HepG2 (cell line): ENCODE data around the gene KRTAP20-4. TPM values are rescaled to one million over a fixed set of nuclear protein-coding genes. Genes with fewer than 3 reads are reported as not detected.

Experiments
- ATAC-seq: fragments of 200-7000 bp; cut with Tn5 transposase; 3 replicates; pipeline ENCODE4 v1.9.1; 2020; ENCODE audit warnings: mild to moderate bottlenecking, moderate library complexity
- BruUV-seq: library from RNA; stranded (reverse); fragments of 400-500 nt; replicated peaks from 2 replicates; lab custom pipeline; 2021; lab: Mats Ljungman, UMichigan
- CTCF ChIA-PET: fragments of 300-600 bp; formaldehyde crosslinking; extraction: SDS; loops from one replicate; lab custom pipeline; 2021; ENCODE audit warnings: low total read pairs, inconsistent platforms, low intra/inter-chr PET ratio; lab: Yijun Ruan, JAX
- POLR2A ChIA-PET: fragments of 350-600 bp; sonication (Branson Sonifier 250); formaldehyde crosslinking; loops from one replicate; lab custom pipeline; 2020; ENCODE audit warnings: antibody characterized with exemption, inconsistent platforms; lab: Yijun Ruan, JAX
- DNase-seq: peaks from one replicate; pipeline ENCODE4 v3.0.0-alpha.2; 2015; ENCODE audit warnings: low spot score
- FAIRE-seq: peaks from 3 replicates; lab custom pipeline; 2011; peaks lifted over from hg19 to GRCh38; lab: Jason Lieb, UNC
- H2AFZ ChIP-seq: one replicate; pipeline ENCODE4 v1.6.1; 2011; ENCODE audit warnings: low read length, inconsistent platforms
- H3K27ac ChIP-seq: fragments of 300-600 bp; 3 replicates; pipeline ENCODE4 v1.8.0; 2011; ENCODE audit warnings: mixed run types, mild to moderate bottlenecking, mixed read lengths, low read length, inconsistent platforms; ENCODE audit not compliant: insufficient read depth; ENCODE audit errors: extremely low read length
- H3K27me3 ChIP-seq, 2 experiments: fragments of 200-600 bp in 1 of 2; 2 replicates in 1 of 2; 3 replicates in 1 of 2; pipeline versions ENCODE4 v1.6.0 to v1.8.0; 2011; ENCODE audit warnings: low read length in 2 of 2, mild to moderate bottlenecking in 2 of 2, moderate library complexity in 2 of 2, inconsistent platforms in 1 of 2; ENCODE audit not compliant: insufficient read depth in 2 of 2, control insufficient read depth in 1 of 2
- H3K36me3 ChIP-seq, 2 experiments: fragments of 200-600 bp in 1 of 2; replicated peaks in 1 of 2; 2 replicates in 1 of 2; 3 replicates in 1 of 2; pipeline versions ENCODE4 v1.5.1 to v1.8.0; 2011; ENCODE audit warnings: low read length in 2 of 2, inconsistent platforms in 1 of 2; ENCODE audit not compliant: insufficient read depth in 2 of 2, control insufficient read depth in 1 of 2
- H3K4me1 ChIP-seq: 2 replicates; pipeline ENCODE4 v1.5.1; 2012; ENCODE audit warnings: low read length, inconsistent platforms; ENCODE audit not compliant: insufficient read depth
- H3K4me2 ChIP-seq: 2 replicates; pipeline ENCODE4 v1.6.0; 2011; ENCODE audit warnings: low read depth, low read length, inconsistent platforms
- H3K4me3 ChIP-seq, 3 experiments: fragments of 200-600 bp in 1 of 3; sonication (generic), shearing (Covaris generic) in 1 of 3; replicated peaks in 1 of 3; 2 replicates each; pipeline ENCODE4 v1.5.1; 2011 to 2016; ENCODE audit warnings: low read length in 3 of 3, inconsistent platforms in 2 of 3, low read depth in 2 of 3, mild to moderate bottlenecking in 2 of 3, control low read depth in 1 of 3, mixed read lengths in 1 of 3; ENCODE audit not compliant: insufficient read depth in 1 of 3
- H3K79me2 ChIP-seq: one replicate; pipeline ENCODE4 v1.6.1; 2011; ENCODE audit warnings: low read length, inconsistent platforms; ENCODE audit not compliant: insufficient read depth
- H3K9ac ChIP-seq: 2 replicates; pipeline ENCODE4 v1.6.0; 2011; ENCODE audit warnings: mild to moderate bottlenecking, low read depth, low read length, inconsistent platforms; ENCODE audit not compliant: insufficient read depth
- H3K9me3 ChIP-seq: 2 replicates; pipeline ENCODE4 v1.5.1; 2012; ENCODE audit warnings: mild to moderate bottlenecking, low read length
- H4K20me1 ChIP-seq: 2 replicates; pipeline ENCODE4 v1.6.0; 2011; ENCODE audit warnings: inconsistent platforms, mild to moderate bottlenecking, low read length, moderate library complexity; ENCODE audit not compliant: insufficient read depth
- POLR2AphosphoS2 ChIP-seq: IDR thresholded peaks from 2 replicates; pipeline ENCODE4 v1.6.1; 2011; ENCODE audit warnings: low read depth, low read length, improper control_type of control experiment
- ZFP36L1 ChIP-seq: sonication (generic); formaldehyde crosslinking; IDR thresholded peaks from 2 replicates; pipeline ENCODE4 v1.8.0; 2022; ENCODE audit warnings: mild to moderate bottlenecking, missing genetic modification reagents, moderate library complexity
- ZNF34 ChIP-seq: sonication (generic); formaldehyde crosslinking; IDR thresholded peaks from 2 replicates; pipeline ENCODE4 v1.4.0; 2020; ENCODE audit warnings: mild to moderate bottlenecking, missing genetic modification reagents, borderline replicate concordance
- ZNF496 ChIP-seq: sonication (generic); formaldehyde crosslinking; IDR thresholded peaks from 2 replicates; pipeline ENCODE4 v1.8.1; 2023; ENCODE audit warnings: mild to moderate bottlenecking, moderate library complexity, missing genetic modification reagents; ENCODE audit not compliant: insufficient replicate concordance
- in situ Hi-C: cut with HindIII; loops from 2 replicates; pipeline ENCODE4 v1.10.0; 2017; ENCODE audit warnings: low pct_unique_long_range_greater_than_20kb; ENCODE audit not compliant: extremely low pct_ligation_motif_present
- intact Hi-C: fragments of 100-400 bp; cut with micrococcal nuclease; formaldehyde crosslinking; loops from one replicate; pipeline ENCODE4 v1.10.0; 2022; ENCODE audit not compliant: unreplicated experiment
- polyA plus RNA-seq, 8 experiments: library from polyadenylated mRNA; depleted of rRNA in 3 of 8; stranded (reverse) in 7 of 8; unstranded in 1 of 8; fragments of >200 nt; fragmentation: Illumina TruSeq in 4 of 8; extraction: Trizol in 4 of 8; gene quantifications; 2 replicates each; pipeline versions ENCODE4 v1.2.1 to v1.2.3, GENCODE V29; 2011 to 2016; ENCODE audit warnings: low read depth in 4 of 8, missing spikeins in 1 of 8, mixed read lengths in 1 of 8; ENCODE audit not compliant: insufficient read depth in 1 of 8
- total RNA-seq, 5 experiments: library from RNA; depleted of rRNA; stranded (reverse); fragments of >200 nt; fragmentation: Illumina TruSeq; extraction: Trizol; gene quantifications; 2 replicates each; pipeline ENCODE4 v1.2.3, GENCODE V29; 2016; ENCODE audit warnings: low read depth in 1 of 5
- TF ChIP-seq, protein P1 (sequence below): sonication (generic); formaldehyde crosslinking; IDR thresholded peaks from 2 replicates; pipeline ENCODE4 v1.4.0; 2020; ENCODE audit warnings: mild to moderate bottlenecking, missing genetic modification reagents
- TF ChIP-seq, protein P2 (sequence below): sonication (generic); formaldehyde crosslinking; conservative IDR thresholded peaks from 2 replicates; pipeline ENCODE4 v1.4.0; 2020; ENCODE audit warnings: mild to moderate bottlenecking, missing genetic modification reagents, moderate library complexity

KRTAP20-4 gene
- total and polyA plus RNA-seq, 2 of the 13 experiments (the other 11 are each of a cell fraction or from before 2014, with no cell fraction given): not detected

GRCh38 chr21:30590297-30590696, 30.1 kb upstream of the KRTAP20-4 start, which contains the start of gene KRTAP22-2:
KRTAP22-2 (minus strand) TSS chr21:30590397.
- Histone ChIP-seq H3K27ac (no peak within 1 kb of the TSS), H4K20me1 (no peaks in the 10 kb centered on the region), H3K4me1 (no peaks in the 10 kb centered on the region), H3K4me2 (no peak within 1 kb of the TSS), H2AFZ (no peak within 1 kb of the TSS), H3K27me3 (no peaks in the 10 kb centered on the region), H3K9me3 (peaks cover 82% of the 10 kb centered on the region), H3K79me2 (no peaks in the 10 kb centered on the region), H3K4me3 (no peak within 1 kb of the TSS), H3K36me3 (no peaks in the 10 kb centered on the region), H3K9ac (no peak within 1 kb of the TSS)
- BruUV-seq: no TSS peak
- DNase-seq (no peak), ATAC-seq (no peak), FAIRE-seq (no peak)
- in situ Hi-C loops (no loop called here), intact Hi-C loops (no loop called here)
- ChIA-PET CTCF (no interaction called here), POLR2A (no interaction called here)
- TF ChIP-seq ZNF496 (CRISPR knock-in tag) (no peak), ZNF34 (CRISPR knock-in tag) (no peak), POLR2AphosphoS2 (no peak), ZFP36L1 (CRISPR knock-in tag) (no peak)
- TF ChIP-seq, protein P1, sequence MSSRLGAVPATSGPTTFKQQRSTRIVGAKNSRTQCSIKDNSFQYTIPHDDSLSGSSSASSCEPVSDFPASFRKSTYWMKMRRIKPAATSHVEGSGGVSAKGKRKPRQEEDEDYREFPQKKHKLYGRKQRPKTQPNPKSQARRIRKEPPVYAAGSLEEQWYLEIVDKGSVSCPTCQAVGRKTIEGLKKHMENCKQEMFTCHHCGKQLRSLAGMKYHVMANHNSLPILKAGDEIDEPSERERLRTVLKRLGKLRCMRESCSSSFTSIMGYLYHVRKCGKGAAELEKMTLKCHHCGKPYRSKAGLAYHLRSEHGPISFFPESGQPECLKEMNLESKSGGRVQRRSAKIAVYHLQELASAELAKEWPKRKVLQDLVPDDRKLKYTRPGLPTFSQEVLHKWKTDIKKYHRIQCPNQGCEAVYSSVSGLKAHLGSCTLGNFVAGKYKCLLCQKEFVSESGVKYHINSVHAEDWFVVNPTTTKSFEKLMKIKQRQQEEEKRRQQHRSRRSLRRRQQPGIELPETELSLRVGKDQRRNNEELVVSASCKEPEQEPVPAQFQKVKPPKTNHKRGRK (CRISPR knock-in tag): no peak
- TF ChIP-seq, protein P2, sequence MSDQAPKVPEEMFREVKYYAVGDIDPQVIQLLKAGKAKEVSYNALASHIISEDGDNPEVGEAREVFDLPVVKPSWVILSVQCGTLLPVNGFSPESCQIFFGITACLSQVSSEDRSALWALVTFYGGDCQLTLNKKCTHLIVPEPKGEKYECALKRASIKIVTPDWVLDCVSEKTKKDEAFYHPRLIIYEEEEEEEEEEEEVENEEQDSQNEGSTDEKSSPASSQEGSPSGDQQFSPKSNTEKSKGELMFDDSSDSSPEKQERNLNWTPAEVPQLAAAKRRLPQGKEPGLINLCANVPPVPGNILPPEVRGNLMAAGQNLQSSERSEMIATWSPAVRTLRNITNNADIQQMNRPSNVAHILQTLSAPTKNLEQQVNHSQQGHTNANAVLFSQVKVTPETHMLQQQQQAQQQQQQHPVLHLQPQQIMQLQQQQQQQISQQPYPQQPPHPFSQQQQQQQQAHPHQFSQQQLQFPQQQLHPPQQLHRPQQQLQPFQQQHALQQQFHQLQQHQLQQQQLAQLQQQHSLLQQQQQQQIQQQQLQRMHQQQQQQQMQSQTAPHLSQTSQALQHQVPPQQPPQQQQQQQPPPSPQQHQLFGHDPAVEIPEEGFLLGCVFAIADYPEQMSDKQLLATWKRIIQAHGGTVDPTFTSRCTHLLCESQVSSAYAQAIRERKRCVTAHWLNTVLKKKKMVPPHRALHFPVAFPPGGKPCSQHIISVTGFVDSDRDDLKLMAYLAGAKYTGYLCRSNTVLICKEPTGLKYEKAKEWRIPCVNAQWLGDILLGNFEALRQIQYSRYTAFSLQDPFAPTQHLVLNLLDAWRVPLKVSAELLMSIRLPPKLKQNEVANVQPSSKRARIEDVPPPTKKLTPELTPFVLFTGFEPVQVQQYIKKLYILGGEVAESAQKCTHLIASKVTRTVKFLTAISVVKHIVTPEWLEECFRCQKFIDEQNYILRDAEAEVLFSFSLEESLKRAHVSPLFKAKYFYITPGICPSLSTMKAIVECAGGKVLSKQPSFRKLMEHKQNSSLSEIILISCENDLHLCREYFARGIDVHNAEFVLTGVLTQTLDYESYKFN (CRISPR knock-in tag): no peak
